ENCODE data around the gene FGD6. TPM values are rescaled to one million over a fixed set of nuclear protein-coding genes. Genes with fewer than 3 reads are reported as not detected.

Gene FGD6
- total RNA-seq, 2 experiments from 2014 or later, result 1.5 TPM

- CTCF ChIA-PET, result interaction anchor here (0.6 kb wide), 1 partner anchor 59 kb away, joined by 3 read pairs; no protein-coding TSS in a partner anchor
- no peak overlapping the region for H3K4me3 Mint-ChIP-seq
- Histone ChIP-seq H3K4me3 (ENCODE audit: low read length) (no peak overlapping the region), H3K4me1 (ENCODE audit: insufficient read depth, low read length) (no peaks in the 10 kb centered on the region), H3K27ac (ENCODE audit: low read depth in 1 of 2, low read length in 2 of 2) (no peak overlapping the region), H3K9me3 (ENCODE audit: control insufficient read depth in 1 of 2, insufficient read depth in 1 of 2, low read length in 2 of 2) (no peaks in the 10 kb centered on the region), H3K27me3 (ENCODE audit: control insufficient read depth in 1 of 2, insufficient read depth in 2 of 2, low read length in 2 of 2) (no peaks in the 10 kb centered on the region), H3K36me3 (ENCODE audit: insufficient read depth, low read length) (no peaks in the 10 kb centered on the region)
- POLR2A ChIA-PET, result no interaction called here
- ATAC-seq (ENCODE audit: poor library complexity) (no peak), DNase-seq (no peak)
- TF ChIP-seq CTCF (IDR thresholded peaks at IDR 0.05), result no peak
- no peaks in the 10 kb centered on the region for H3K4me1 Mint-ChIP-seq (ENCODE audit: low read depth)
- no peaks in the 10 kb centered on the region for H3K9me3 Mint-ChIP-seq
- intact Hi-C loops (cut with DNase I, micrococcal nuclease), result loop anchor here (5.0 to 10.0 kb wide), 4 partner anchors 696 to 1399 kb away; partner anchors contain the start of gene HAL (in 2 of the 2)
- H3K27ac Mint-ChIP-seq, result no peak overlapping the region
- no peaks in the 10 kb centered on the region for H3K27me3 Mint-ChIP-seq
- no peaks in the 10 kb centered on the region for H3K36me3 Mint-ChIP-seq (ENCODE audit: low read depth)
Measured at GRCh38 chr12:95118788-95119179, 98.5 kb downstream of the FGD6 start.

- intact Hi-C loops (cut with DNase I, micrococcal nuclease), result loop anchor here (5.0 to 10.0 kb wide), 4 partner anchors 697 to 1399 kb away; partner anchors contain the start of gene HAL (in 2 of the 2)
- ATAC-seq (ENCODE audit: poor library complexity) (no peak), DNase-seq (no peak)
- Histone ChIP-seq H3K4me1 (ENCODE audit: insufficient read depth, low read length) (no peaks in the 10 kb centered on the region), H3K9me3 (ENCODE audit: control insufficient read depth in 1 of 2, insufficient read depth in 1 of 2, low read length in 2 of 2) (no peaks in the 10 kb centered on the region), H3K36me3 (ENCODE audit: insufficient read depth, low read length) (no peaks in the 10 kb centered on the region), H3K27me3 (ENCODE audit: control insufficient read depth in 1 of 2, insufficient read depth in 2 of 2, low read length in 2 of 2) (no peaks in the 10 kb centered on the region), H3K4me3 (ENCODE audit: low read length) (no peak overlapping the region), H3K27ac (ENCODE audit: low read depth in 1 of 2, low read length in 2 of 2) (no peak overlapping the region)
- POLR2A ChIA-PET, result no interaction called here
- no peak for TF ChIP-seq CTCF (IDR thresholded peaks at IDR 0.05)
- Mint-ChIP-seq H3K4me1 (ENCODE audit: low read depth) (no peaks in the 10 kb centered on the region), H3K4me3 (no peak overlapping the region), H3K9me3 (no peaks in the 10 kb centered on the region), H3K27ac (no peak overlapping the region), H3K27me3 (no peaks in the 10 kb centered on the region), H3K36me3 (ENCODE audit: low read depth) (no peaks in the 10 kb centered on the region)
- CTCF ChIA-PET, result interaction anchor here (0.6 to 3.8 kb wide), 3 partner anchors 59 to 415 kb away, joined by 3 to 30 read pairs (median 13); partner anchors contain the start of genes FGD6 and VEZT
Measured at GRCh38 chr12:95118138-95118787, 99.0 kb downstream of the FGD6 start.

GRCh38 chr12:95117178-95117599 is 100.1 kb downstream of the FGD6 start:
- POLR2A ChIA-PET, result interaction anchor here (0.6 kb wide), 1 partner anchor 101 kb away, joined by 4 read pairs; the partner anchor contains the start of gene VEZT
- Histone ChIP-seq H3K4me3 (ENCODE audit: low read length) (no peak overlapping the region), H3K4me1 (ENCODE audit: insufficient read depth, low read length) (no peaks in the 10 kb centered on the region), H3K27me3 (ENCODE audit: control insufficient read depth in 1 of 2, insufficient read depth in 2 of 2, low read length in 2 of 2) (no peaks in the 10 kb centered on the region), H3K36me3 (ENCODE audit: insufficient read depth, low read length) (no peaks in the 10 kb centered on the region), H3K9me3 (ENCODE audit: control insufficient read depth in 1 of 2, insufficient read depth in 1 of 2, low read length in 2 of 2) (no peaks in the 10 kb centered on the region), H3K27ac (ENCODE audit: low read depth in 1 of 2, low read length in 2 of 2) (no peak overlapping the region)
- Mint-ChIP-seq H3K4me3 (no peak overlapping the region), H3K4me1 (ENCODE audit: low read depth) (no peaks in the 10 kb centered on the region), H3K27me3 (no peaks in the 10 kb centered on the region), H3K27ac (no peak overlapping the region), H3K36me3 (ENCODE audit: low read depth) (no peaks in the 10 kb centered on the region), H3K9me3 (no peaks in the 10 kb centered on the region)
- TF ChIP-seq CTCF (IDR thresholded peaks at IDR 0.05), result peak; percentile 84
- intact Hi-C loops (cut with DNase I, micrococcal nuclease), result loop anchor here (1.0 to 10.0 kb wide), 9 partner anchors 100 to 1400 kb away; partner anchors contain the start of genes FGD6 (in 2 of the 2), HAL (in 2 of the 2) and VEZT (in 2 of the 2)
- ATAC-seq (ENCODE audit: poor library complexity), result peak; percentile 86
- peak; percentile 24 to 80 (median 50) for DNase-seq
- CTCF ChIA-PET, result interaction anchor here (0.8 to 3.8 kb wide), 4 partner anchors 10 to 424 kb away, joined by 3 to 30 read pairs (median 8); partner anchors contain the start of genes FGD6 and VEZT
